ENCODE data around the gene ZSCAN12.
A peak's percentile ranks its signal among the peaks of the same experiment; 100 is the strongest.
"Not testable (repeated sequence)": the region's sequence is repeated elsewhere in the genome, so short reads cannot be mapped to it uniquely, and the experiment has no call there.

ZSCAN12 gene

GRCh38 chr6:28399350-28400121 is at the start of gene ZSCAN12:
Gene ZSCAN12, minus strand, starts transcription at chr6:28399747. Its CDS starts 1,342 bp downstream, at chr6:28398405.
- H3K4me3 Mint-ChIP-seq: peak within 1 kb of the TSS; percentile 90
- no peaks in the 10 kb centered on the region for H3K9me3 Mint-ChIP-seq
- peaks cover 38% of the 10 kb centered on the region for H3K4me1 Mint-ChIP-seq
- H3K36me3 Mint-ChIP-seq (ENCODE audit: low read depth): peaks cover 38% of the 10 kb centered on the region
- peaks cover 27% of the 10 kb centered on the region for H3K27me3 Mint-ChIP-seq
- peak; percentile 87 for DNase-seq
- H3K27ac Mint-ChIP-seq: peak within 1 kb of the TSS; percentile 94
- ATAC-seq: peak; percentile 96

DNA sequence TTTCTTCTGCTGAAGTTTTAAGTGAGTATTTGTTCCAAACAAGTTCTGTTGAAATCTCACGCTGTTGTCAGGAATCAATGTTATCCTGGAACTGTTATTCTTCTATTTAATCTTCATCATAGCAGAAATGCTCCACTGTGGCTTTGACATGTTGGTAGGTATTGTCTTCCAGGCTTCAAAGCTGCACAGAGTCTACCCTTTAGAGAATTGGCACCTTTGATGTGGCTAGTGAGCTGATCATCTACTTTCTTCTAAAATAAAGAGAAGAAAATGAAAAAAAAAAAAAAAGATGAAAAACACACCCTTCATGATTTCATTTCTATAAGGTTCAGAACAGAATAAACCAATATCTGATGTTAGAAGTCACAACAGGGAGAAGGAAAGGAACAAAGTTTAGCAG is 49.5 kb upstream of the ZSCAN12 start:
- peaks cover 26% of the 10 kb centered on the region for H3K27me3 Mint-ChIP-seq
- no peak overlapping the region for H3K4me3 Mint-ChIP-seq
- peaks cover 22% of the 10 kb centered on the region for H3K4me1 Mint-ChIP-seq
- DNase-seq (no peak), ATAC-seq (no peak)
- H3K27ac Mint-ChIP-seq: no peak overlapping the region
- peaks cover 5% of the 10 kb centered on the region for H3K36me3 Mint-ChIP-seq (ENCODE audit: low read depth)
- H3K9me3 Mint-ChIP-seq: peaks cover 18% of the 10 kb centered on the region

DNA sequence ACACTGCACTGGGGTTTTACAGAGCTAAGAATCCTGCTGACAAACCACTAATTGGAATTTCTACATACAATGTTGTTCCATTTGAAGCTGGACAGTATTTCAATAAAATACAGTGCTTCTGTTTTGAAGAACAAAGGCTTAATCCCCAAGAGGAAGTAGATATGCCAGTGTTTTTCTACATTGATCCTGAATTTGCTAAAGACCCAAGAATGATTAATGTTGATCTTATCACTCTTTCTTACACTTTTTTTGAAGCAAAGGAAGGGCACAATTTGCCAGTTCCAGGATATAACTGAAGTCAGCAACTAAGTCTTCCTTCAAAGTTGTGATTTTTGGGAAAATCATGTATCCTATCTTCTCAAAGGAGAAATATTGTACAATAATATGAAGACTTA is 48.0 kb upstream of the ZSCAN12 start:
- not testable (repeated sequence) for H3K27ac Mint-ChIP-seq, DNase-seq, ATAC-seq
- Mint-ChIP-seq H3K36me3 (ENCODE audit: low read depth) (peaks cover 13% of the 10 kb centered on the region), H3K4me3 (peak overlapping the region; percentile 79), H3K9me3 (peaks cover 24% of the 10 kb centered on the region), H3K27me3 (peaks cover 27% of the 10 kb centered on the region), H3K4me1 (peaks cover 36% of the 10 kb centered on the region)

DNA sequence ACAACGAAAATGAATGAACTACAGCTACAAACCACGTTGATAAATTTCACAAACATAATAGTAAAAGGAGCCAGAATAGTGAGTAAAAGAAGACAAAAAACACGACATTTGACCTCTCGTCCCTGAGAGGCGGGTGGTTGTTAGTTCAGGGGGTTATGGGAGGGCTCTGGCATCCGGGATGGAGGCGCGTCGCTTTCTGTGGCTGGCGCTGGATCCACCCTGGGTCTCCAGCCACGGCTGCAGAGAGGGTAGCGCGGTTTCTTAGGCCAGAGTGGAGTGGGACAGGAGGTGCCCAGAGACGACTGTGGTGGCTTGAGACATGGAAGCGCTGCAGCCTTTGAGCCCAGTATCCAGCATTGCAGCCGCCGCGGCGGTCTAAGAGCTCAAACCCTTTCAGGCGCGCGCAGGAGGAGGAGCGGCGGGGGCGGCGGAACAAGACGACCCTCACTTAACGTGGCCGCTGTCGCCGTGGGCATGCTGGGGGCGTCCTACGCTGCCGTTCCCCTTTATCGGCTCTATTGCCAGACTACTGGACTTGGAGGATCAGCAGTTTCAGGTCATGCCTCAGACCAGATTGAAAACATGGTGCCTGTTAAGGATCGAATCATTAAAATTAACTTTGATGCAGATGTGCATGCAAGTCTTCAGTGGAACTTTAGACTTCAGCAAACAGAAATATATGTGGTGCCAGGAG is 47.4 kb upstream of the ZSCAN12 start:
- DNase-seq: peak; percentile 18
- ATAC-seq: no peak
- peak overlapping the region; percentile 79 for H3K4me3 Mint-ChIP-seq
- peaks cover 24% of the 10 kb centered on the region for H3K9me3 Mint-ChIP-seq
- H3K36me3 Mint-ChIP-seq (ENCODE audit: low read depth): peaks cover 13% of the 10 kb centered on the region
- peaks cover 36% of the 10 kb centered on the region for H3K4me1 Mint-ChIP-seq
- H3K27ac Mint-ChIP-seq: peak overlapping the region; percentile 0
- peaks cover 25% of the 10 kb centered on the region for H3K27me3 Mint-ChIP-seq

DNA sequence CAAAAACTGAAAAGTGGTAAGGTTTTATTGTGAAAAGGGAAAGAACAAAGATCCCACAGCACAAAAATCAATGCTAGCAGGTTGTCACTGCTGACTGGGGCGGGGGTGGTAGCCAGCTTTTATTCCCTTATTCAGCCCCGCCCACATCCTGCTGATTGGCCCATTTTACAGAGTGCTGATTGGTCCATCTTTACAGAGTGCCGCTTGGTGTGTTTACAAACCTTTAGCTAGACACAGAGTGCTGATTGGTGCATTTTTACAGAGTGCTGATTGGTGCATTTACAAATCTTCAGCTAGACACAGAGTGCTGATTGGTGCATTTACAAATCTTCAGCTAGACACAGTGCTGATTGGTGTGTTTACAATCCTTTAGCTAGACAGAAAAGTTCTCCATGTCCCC is 45.2 kb upstream of the ZSCAN12 start:
- not testable (repeated sequence) for ATAC-seq
- H3K27ac Mint-ChIP-seq: peak overlapping the region; percentile 29
- peak overlapping the region; percentile 90 for H3K4me3 Mint-ChIP-seq
- DNase-seq: peak; percentile 46
- H3K36me3 Mint-ChIP-seq (ENCODE audit: low read depth): peaks cover 13% of the 10 kb centered on the region
- H3K4me1 Mint-ChIP-seq: peaks cover 36% of the 10 kb centered on the region
- peaks cover 25% of the 10 kb centered on the region for H3K27me3 Mint-ChIP-seq
- H3K9me3 Mint-ChIP-seq: peaks cover 24% of the 10 kb centered on the region

DNA sequence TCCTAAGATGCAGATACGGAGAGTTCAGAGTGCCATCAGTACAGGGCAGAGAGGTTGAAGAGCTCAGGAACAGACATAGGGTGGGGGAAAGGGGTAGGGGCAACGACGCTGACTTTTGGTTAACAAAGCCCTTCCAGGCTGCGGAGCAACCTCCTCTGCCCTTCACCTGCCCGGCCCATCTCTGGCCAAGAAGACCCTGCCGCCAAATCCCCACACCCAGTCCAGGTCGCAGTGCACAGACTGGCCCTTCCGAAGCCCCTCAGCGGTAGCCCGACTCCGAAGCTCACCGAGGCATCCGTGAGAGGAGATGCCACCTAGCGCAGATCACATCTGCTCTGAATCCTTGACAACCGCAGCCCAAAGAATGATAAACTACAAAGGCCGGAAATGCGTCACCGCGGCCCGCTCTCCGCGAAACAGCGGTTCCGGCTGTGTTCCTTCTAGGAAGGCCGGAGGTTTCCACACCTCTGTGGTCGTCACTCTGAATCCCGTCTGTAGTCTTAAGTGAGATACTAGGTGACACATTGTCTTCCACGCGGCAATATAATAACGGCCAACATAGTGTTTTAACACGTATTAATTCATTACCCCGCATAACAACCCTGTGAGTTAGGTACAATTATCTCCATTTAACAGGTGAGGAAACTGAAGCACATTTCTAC is 43.7 kb upstream of the ZSCAN12 start, which contains the start of gene ZSCAN23:
Gene ZSCAN23 (minus strand): TSS at position 380 of the 662 bp plus-strand sequence. CDS start 7,225 bp downstream, outside the sequence.
- H3K9me3 Mint-ChIP-seq: peaks cover 24% of the 10 kb centered on the region
- peak within 1 kb of the TSS; percentile 85 for H3K27ac Mint-ChIP-seq
- peaks cover 13% of the 10 kb centered on the region for H3K36me3 Mint-ChIP-seq (ENCODE audit: low read depth)
- ATAC-seq (peak; percentile 95), DNase-seq (peak; percentile 81)
- H3K27me3 Mint-ChIP-seq: peaks cover 25% of the 10 kb centered on the region
- peaks cover 32% of the 10 kb centered on the region for H3K4me1 Mint-ChIP-seq
- peak within 1 kb of the TSS; percentile 90 for H3K4me3 Mint-ChIP-seq

GRCh38 chr6:28442586-28442985 is 43.0 kb upstream of the ZSCAN12 start:
- H3K4me3 Mint-ChIP-seq: peak overlapping the region; percentile 90
- H3K27me3 Mint-ChIP-seq: peaks cover 25% of the 10 kb centered on the region
- H3K4me1 Mint-ChIP-seq: peaks cover 31% of the 10 kb centered on the region
- peak overlapping the region; percentile 85 for H3K27ac Mint-ChIP-seq
- DNase-seq (no peak), ATAC-seq (no peak)
- peaks cover 24% of the 10 kb centered on the region for H3K9me3 Mint-ChIP-seq
- peaks cover 13% of the 10 kb centered on the region for H3K36me3 Mint-ChIP-seq (ENCODE audit: low read depth)

DNA sequence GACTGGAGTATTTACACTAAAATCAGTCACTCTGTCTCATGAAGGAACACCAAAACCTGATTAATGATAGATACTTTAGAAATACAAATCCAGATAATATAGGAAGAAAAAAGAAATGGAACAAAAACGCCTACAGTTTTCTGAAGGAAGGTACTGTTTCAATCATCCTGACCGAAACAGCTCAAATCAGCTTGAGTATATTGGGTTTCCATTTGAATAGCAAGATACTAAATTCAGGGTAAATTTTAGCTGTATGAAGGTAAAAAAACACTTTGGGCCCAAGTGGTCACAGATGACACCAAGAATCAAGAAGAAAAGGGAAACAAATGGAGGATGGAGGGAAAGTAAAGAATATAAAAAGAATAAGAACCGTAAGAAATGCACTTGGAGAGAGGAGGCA is 36.9 kb upstream of the ZSCAN12 start:
- ATAC-seq (no peak), DNase-seq (no peak)
- Mint-ChIP-seq H3K4me1 (peaks cover 2% of the 10 kb centered on the region), H3K9me3 (no peaks in the 10 kb centered on the region), H3K36me3 (ENCODE audit: low read depth) (peaks cover 2% of the 10 kb centered on the region), H3K27me3 (peaks cover 6% of the 10 kb centered on the region), H3K4me3 (no peak overlapping the region), H3K27ac (no peak overlapping the region)

DNA sequence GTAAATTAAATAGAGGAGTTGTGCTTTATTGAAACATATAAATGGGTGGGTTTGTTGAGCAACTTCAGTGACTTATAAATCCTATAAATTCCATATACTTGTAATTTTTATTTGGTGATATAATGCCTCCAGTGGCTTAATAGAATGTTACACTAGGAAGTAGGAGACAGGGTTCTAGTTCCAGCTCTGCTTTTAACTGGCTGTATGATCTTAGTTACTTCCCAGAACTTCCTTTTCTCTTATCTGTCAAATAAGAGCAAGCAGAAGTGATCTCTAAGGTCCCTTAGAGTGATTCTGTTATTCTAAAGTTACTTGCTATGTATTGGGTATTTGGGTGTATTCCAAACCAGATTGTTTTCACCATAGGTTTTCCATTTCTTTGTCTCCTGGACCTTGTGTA is 33.6 kb upstream of the ZSCAN12 start:
- Mint-ChIP-seq H3K27me3 (peaks cover 6% of the 10 kb centered on the region), H3K4me1 (peaks cover 2% of the 10 kb centered on the region), H3K9me3 (no peaks in the 10 kb centered on the region), H3K27ac (no peak overlapping the region), H3K36me3 (ENCODE audit: low read depth) (peaks cover 2% of the 10 kb centered on the region), H3K4me3 (no peak overlapping the region)
- ATAC-seq (no peak), DNase-seq (no peak)

- Mint-ChIP-seq H3K4me1 (peaks cover 12% of the 10 kb centered on the region), H3K36me3 (ENCODE audit: low read depth) (no peaks in the 10 kb centered on the region), H3K9me3 (no peaks in the 10 kb centered on the region), H3K27me3 (peaks cover 1% of the 10 kb centered on the region), H3K4me3 (no peak overlapping the region), H3K27ac (no peak overlapping the region)
- ATAC-seq (no peak), DNase-seq (no peak)
Observed at GRCh38 chr6:28429781-28430180, 30.2 kb upstream of the ZSCAN12 start.

DNA sequence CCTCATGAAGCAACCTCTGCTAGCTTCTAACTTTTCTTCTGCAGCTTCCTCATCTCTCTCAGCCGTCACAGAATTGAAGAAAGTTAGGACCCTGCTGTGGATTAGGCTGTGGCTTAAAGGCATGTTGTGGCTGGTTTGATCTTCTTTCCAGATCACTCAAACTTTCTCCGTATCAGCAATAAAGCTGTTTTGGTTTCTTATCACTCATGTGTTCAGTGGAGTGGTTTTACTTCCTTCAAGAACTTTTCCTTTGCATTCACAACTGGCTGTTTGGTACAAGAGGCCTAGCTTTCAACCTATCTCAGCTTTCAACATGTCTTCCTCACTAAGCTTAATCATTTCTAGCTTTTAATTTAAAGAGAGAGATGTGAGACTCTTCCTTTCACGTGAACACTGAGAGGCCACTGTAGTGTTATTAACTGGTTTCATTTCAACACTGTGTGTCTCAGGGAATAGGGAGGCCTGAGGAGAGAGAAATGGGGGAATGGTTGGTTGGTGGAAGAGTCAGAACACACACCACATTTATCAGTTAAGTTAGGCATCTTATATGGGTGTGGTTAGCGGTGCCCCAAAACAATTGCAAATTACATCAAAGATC is 26.5 kb upstream of the ZSCAN12 start:
- peaks cover 16% of the 10 kb centered on the region for H3K4me1 Mint-ChIP-seq
- H3K27ac Mint-ChIP-seq: peak overlapping the region; percentile 59
- no peaks in the 10 kb centered on the region for H3K36me3 Mint-ChIP-seq (ENCODE audit: low read depth)
- H3K27me3 Mint-ChIP-seq: peaks cover 13% of the 10 kb centered on the region
- ATAC-seq: peak; percentile 33
- H3K4me3 Mint-ChIP-seq: no peak overlapping the region
- H3K9me3 Mint-ChIP-seq: no peaks in the 10 kb centered on the region
- DNase-seq: no peak

GRCh38 chr6:28424163-28424562 is 24.6 kb upstream of the ZSCAN12 start:
- Mint-ChIP-seq H3K4me1 (peaks cover 16% of the 10 kb centered on the region), H3K9me3 (no peaks in the 10 kb centered on the region), H3K27me3 (peaks cover 13% of the 10 kb centered on the region), H3K27ac (no peak overlapping the region), H3K4me3 (no peak overlapping the region), H3K36me3 (ENCODE audit: low read depth) (no peaks in the 10 kb centered on the region)
- DNase-seq (no peak), ATAC-seq (no peak)

DNA sequence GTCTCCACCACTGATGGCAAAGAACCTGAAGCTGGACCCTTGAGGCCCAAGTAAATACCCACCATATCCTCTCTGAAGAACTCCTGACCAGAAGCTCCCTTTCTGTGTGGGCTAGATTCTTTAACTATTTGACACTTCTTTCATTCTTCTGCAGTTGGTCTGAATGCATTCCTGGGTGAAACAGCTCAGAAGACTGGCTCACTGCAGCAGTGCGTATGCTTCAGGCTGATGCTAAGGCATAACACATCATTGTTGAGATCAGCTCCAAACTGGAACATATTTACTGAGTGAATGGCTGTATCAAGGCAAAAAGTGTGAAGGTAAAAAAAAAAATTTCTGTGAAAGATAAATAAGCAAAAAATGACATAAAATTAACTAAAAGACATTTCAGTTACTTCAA is 24.0 kb upstream of the ZSCAN12 start:
- Mint-ChIP-seq H3K9me3 (no peaks in the 10 kb centered on the region), H3K4me1 (peaks cover 16% of the 10 kb centered on the region)

DNA sequence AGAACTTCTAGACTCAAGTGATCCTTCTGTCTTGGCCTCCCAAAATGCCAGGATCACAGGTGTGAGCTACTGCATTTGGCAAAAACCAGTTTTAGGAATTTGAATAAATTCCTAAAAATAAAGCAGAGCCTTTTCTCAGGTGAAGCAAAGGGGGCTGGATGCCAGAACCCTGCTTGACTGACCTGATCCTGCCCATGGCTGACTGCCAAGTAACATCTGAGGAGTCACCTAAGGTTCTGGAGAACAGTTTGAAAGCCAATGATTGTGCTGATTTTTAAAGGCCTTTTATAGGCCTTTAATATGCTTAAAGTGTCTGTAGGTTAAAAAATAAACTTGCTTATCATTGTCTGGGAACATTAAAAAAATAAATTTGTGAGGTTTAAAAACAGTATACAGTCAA is 14.1 kb upstream of the ZSCAN12 start:
- Mint-ChIP-seq H3K9me3 (no peaks in the 10 kb centered on the region), H3K4me1 (peaks cover 2% of the 10 kb centered on the region), H3K27ac (no peak overlapping the region), H3K36me3 (ENCODE audit: low read depth) (no peaks in the 10 kb centered on the region), H3K27me3 (peaks cover 24% of the 10 kb centered on the region), H3K4me3 (no peak overlapping the region)
- DNase-seq: no peak
- ATAC-seq: no peak

More for the DNA sequence above, 24.0 kb upstream of the ZSCAN12 start:
- DNase-seq: no peak
- Mint-ChIP-seq H3K27ac (no peak overlapping the region), H3K4me3 (no peak overlapping the region), H3K27me3 (peaks cover 13% of the 10 kb centered on the region), H3K36me3 (ENCODE audit: low read depth) (no peaks in the 10 kb centered on the region)
- ATAC-seq: no peak
